DND-41 (cell line): ENCODE data around the gene ODAM.

Experiments used
- EZH2 ChIP-seq: IDR thresholded peaks from 3 replicates; pipeline ENCODE4 v1.6.1; 2012; ENCODE audit warnings: borderline replicate concordance, low read depth, mild to moderate bottlenecking, moderate library complexity, low read length, inconsistent platforms; ENCODE audit not compliant: severe bottlenecking
- TF ChIP-seq, protein P1 (sequence below): IDR thresholded peaks from 2 replicates; pipeline ENCODE4 v1.5.1; 2012; ENCODE audit warnings: borderline replicate concordance, low read length, moderate library complexity, mild to moderate bottlenecking; ENCODE audit not compliant: poor library complexity, severe bottlenecking; ENCODE audit errors: extremely low read depth

DNA sequence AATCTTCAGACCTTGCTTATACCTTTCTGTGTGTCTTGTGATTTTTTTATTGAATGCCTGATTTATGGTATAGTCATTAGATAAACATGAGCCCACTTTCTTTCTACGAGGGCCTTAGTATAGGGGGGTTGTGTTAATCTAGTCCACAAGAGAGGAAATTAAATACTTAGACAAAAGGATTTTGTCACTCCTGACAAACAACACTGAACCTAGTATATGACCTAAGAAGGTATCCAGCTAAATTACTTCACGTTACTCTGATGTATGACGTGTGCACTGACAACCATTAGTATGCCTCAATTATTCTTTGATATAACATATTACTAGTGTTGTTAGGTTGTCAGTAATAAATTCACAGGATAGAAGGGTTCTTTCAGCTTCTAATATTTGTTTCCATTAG lies 44.3 kb upstream of the ODAM start:
- TF ChIP-seq, protein P1, sequence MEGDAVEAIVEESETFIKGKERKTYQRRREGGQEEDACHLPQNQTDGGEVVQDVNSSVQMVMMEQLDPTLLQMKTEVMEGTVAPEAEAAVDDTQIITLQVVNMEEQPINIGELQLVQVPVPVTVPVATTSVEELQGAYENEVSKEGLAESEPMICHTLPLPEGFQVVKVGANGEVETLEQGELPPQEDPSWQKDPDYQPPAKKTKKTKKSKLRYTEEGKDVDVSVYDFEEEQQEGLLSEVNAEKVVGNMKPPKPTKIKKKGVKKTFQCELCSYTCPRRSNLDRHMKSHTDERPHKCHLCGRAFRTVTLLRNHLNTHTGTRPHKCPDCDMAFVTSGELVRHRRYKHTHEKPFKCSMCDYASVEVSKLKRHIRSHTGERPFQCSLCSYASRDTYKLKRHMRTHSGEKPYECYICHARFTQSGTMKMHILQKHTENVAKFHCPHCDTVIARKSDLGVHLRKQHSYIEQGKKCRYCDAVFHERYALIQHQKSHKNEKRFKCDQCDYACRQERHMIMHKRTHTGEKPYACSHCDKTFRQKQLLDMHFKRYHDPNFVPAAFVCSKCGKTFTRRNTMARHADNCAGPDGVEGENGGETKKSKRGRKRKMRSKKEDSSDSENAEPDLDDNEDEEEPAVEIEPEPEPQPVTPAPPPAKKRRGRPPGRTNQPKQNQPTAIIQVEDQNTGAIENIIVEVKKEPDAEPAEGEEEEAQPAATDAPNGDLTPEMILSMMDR: no peak
- no peak for TF ChIP-seq EZH2
